Measurements from ENCODE around the gene ARL15.

The ARL15 gene

DNA sequence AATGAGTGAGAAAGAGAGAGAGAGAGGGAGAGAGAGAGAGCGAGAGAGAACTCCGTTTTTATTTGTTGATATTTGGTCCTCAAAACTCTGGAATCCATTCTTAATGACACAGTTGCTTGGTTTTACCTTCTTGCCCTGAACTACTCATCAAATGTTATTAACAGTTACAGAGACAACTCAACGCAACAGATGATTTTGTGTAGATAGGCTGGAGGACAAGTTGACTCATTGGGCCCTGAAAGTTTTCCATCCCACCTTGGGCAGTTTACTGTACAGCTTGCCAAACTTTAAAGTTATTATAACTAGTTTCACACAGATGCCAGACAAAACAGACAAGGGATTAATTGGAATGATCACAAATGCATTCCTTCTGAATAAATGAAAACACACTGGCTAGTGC lies 339.9 kb downstream of the ARL15 start:
- no peak for DNase-seq

DNA sequence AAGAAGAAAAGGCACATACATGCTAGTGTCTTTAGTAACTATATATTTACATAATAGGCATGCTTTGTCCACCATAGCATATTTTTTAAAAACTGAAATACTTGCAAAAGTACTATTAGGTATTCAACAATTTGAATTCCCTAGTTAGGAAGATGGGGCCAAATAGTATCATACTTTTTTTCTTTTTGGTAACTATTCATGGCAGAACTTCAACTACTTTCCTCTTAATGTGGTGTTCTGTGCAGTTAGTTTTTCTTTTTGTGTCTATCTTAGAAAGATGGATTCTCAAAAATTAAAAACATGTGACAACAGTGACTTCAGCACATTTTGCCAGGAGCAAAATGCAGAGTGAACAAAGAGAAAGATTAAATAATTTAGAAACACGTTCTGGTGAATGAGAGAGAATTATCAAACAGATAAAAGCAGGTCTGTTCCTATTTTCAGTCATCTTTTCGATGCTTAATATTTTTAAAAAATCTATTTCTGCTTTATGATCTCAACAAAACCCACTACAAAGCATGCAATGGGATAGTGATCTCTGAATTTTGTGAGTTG lies 341.1 kb downstream of the ARL15 start:
- no peak for DNase-seq

DNA sequence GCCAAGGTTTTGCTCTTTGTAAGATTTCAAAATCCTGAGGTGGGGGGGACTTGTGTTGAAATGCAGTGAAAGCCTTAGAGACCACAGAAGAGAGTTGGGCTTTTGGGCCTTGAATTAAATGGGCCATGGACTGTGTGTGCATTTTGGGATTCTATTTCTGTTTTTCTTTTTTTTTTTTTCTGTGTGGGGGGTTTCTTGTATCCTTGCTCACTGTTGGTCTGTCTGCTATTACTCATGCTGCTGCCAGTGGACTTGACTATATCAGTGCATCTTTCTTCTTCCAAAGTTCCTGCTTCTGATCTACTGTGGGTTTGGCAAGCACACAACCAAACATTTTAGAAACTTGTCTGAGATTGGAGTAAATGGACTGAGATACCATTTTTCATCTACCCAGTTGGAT lies 344.9 kb downstream of the ARL15 start:
- DNase-seq = no peak

DNA sequence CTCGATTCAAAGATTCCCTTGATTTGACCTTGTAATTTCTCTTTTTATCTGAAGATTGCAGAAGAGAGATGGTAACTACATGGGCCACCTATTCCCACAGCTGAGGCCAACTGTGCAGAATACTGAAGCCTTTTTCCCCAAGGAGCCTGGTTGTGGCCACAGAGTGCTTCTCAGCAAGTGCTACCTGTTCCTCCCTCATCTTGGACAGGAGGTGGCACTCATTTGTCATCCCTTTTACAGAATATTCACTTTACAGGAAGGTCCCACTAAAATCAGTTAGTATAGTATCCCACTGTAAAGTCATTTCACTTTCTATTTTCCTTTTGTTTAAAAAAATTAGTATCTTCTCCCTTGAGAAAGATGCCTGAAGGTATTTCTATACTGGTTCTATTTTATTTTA lies 346.4 kb downstream of the ARL15 start:
- no peak for DNase-seq

DNA sequence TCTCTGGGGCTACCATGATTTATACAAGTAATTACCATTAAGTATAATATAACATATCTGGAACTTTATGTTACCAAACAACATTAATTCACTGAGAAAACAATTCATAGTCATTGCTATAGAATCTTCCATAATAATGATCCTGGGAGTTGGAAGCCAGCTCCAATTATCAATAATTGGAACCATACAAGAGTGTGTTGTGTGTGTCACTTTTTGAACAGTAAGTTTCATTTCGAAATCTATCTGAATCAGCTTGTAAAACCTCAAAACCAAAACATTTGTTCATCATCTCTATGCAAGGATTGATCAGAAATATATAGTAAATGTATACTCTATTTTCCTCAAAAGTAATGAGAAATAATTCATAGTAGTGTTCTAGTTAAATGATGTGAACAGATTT lies 348.1 kb downstream of the ARL15 start:
- no peak for DNase-seq

DNA sequence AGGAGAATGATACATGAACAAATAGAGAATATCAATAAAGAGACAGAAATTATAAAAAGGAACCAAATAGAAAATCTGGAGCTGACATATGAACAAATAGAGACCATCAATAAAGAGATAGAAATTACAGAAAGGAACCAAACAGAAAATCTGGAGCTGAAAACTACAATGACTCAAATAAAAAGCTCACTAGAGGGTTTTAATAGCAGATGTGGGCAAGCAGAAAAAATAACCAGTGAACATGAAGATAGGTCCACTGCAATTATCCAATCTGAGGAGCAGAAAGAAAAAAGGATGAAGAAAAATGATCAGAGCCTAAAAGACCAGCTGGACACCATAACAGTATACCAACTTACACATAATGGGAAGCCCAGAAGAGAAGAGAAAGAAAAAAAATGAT lies 353.7 kb downstream of the ARL15 start:
- DNase-seq = no peak

DNA sequence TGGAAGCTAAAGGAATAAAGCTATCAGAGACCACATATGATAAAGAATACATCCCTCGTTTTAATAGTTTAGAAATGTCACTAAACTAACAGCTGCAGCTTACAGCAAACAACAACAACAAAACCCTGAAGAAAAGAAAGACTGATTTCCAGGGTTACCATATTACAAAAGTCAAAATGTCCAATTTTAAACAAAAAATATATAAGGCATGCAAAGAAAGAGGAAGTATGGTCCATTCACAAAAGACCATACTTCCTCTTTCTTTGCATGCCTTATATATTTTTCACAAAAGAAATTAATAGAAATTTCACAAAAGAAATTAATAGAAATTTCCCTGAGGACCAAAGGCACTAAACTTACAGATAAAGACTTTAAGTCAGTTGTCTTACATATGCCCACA lies 354.2 kb downstream of the ARL15 start:
- DNase-seq = no peak

DNA sequence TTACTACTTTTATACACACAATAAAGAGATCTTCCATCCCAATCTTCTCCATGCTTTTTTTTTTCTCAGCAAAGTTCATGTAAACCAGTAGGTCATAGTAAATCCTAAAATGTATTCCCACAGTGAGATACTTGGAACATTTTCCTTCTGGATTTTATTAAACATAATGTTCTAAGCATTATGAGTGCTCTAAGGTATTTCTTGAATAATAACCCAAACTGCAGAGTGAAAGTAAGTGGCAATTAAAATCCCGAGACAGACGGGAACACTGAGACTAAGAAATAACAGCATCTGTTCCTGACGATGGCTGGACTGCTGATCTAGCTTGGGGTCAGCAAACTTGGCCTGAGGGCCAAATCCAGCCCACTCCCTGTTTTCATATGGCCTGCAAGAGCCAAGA lies 359.8 kb downstream of the ARL15 start:
- DNase-seq = no peak

DNA sequence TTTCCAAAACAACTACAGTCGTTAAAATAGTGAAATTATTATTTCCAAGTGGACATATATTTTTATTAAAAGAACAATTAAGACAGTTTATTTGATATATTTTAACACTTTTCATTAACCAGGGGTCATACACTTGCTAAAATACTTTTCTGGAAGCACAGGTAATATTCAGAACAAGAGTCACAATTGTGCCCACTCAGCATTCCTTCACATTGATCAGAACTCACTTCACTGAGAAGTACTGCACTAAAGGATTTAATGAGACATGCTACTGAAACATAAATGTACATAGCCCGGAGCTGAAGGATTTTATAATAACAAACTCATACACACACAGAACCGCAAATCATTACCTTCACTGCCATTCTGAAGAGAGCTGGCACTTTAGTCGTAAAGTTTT lies 361.8 kb downstream of the ARL15 start:
- no peak for DNase-seq

DNA sequence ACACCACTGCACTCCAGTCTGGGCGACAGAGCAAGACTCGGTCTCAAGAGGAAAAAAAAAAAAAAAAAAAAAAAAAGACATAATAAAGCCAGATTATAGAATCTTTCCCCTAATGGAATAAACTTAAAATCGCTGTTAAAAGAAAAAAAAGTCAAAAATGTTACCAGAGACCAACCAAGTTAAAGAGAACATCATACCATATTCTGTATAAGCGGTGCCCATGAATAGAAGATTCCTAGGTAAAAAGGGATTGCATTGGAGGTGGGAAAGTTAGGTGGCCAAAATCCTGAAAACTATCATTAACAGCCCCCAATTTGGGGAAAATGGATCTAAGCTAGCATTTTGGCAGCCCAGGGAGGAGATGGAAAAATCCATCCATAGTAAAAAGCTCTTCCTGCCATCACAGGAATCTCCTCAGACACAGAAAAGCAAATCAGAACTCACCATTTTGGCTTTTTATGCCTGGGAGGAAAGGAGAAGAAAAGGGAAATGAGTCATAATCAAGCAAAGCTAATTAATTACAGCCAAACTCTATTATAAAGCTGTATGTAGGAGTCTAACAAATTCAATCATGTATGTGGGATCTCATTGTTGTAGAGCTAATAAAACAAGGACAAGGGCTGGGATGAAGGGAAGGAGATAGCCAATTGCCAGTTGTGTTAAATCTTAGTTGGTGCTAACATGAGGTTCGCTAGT lies 363.8 kb downstream of the ARL15 start:
- DNase-seq = no peak

DNA sequence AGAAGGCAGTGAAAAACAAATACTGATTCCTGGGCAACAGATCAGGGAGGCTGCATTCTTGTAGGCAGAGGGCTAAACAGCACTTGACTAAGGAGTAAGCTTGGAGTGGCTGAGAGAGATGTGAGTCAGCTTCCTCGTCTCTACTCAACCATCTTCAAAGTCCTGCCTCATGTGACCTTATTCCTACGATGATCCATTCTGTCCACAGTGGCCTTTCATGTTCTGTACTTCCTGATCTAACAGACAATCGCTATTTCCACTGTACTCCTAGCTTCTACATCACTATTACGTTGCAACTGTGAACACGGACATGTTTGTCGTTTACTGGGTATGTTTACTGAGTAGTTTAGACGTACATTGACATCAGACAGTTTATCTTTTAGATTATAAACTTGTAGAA lies 365.4 kb downstream of the ARL15 start:
- DNase-seq = no peak

DNA sequence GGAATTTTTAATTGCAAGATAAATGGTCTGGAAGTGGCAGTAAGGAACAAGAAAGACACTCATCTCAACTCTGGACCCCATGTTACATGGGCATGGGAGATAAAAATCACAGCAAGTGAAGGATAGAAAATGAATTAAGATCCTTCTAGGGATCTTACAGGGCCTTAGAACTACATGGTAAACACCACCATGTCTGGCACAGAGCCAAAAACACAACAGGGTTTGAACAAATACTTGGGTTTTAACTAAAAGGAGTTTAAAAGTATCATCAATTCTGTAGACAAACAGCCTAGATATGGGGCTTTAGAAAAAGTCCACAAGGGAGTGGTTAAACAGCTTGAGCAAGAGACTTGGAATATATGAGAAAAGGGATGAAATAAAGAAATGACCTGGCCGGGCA lies 366.4 kb downstream of the ARL15 start:
- DNase-seq = no peak

DNA sequence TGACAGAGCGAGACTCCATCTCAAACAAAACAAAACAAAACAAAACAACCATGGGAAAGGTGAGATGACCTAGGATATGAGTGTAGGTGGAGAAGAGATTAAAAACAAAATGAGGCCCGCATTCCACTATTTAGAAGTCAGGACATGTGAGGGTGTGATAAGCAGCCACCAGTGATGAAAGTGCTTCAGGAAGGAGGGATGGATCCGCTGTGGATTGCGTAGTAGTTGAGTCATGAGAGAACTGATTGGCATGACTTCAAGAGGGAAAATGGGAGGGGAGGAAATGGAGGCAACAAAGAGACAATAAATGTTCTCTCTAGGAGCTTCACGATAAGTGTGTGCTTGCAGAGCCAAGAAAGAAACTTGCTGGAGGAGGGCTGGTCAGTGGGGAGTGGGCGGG lies 367.6 kb downstream of the ARL15 start:
- DNase-seq = no peak

DNA sequence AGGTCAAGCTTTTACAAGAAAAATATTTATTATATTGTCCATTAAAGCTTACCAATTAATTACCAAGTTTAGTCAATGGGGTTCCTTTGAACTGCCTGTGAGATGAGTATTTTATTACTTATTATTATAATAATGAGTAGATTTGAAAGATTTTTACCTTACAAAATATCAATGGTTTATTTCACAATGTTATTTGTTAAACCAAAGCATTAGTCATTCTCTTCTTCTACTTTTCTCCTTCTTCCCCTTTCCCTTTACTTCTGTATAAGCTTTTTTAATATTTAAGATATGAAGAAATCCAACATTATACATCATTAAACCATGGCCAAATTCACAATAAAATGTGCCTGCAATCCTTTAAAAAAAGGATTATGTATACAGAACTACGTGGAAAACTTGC lies 369.5 kb downstream of the ARL15 start:
- no peak for DNase-seq

DNA sequence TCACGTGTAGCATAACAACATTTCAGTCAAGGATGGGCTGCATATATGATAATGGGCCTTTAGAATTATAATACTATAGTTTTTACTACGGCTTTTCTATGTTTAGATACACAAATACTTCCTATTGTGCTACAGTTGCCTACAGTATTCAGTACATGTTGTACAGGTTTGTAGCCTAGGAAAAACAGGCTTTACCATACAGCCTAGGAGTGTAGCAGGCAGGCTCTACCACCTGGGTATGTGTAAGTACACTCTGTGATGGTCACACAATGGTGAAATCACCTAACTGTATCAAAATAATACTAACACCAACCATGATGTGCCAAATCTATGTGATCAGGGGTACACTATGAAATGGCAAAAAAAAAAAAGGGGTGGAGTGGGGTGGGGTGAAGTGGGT lies 372.9 kb downstream of the ARL15 start:
- DNase-seq = no peak

DNA sequence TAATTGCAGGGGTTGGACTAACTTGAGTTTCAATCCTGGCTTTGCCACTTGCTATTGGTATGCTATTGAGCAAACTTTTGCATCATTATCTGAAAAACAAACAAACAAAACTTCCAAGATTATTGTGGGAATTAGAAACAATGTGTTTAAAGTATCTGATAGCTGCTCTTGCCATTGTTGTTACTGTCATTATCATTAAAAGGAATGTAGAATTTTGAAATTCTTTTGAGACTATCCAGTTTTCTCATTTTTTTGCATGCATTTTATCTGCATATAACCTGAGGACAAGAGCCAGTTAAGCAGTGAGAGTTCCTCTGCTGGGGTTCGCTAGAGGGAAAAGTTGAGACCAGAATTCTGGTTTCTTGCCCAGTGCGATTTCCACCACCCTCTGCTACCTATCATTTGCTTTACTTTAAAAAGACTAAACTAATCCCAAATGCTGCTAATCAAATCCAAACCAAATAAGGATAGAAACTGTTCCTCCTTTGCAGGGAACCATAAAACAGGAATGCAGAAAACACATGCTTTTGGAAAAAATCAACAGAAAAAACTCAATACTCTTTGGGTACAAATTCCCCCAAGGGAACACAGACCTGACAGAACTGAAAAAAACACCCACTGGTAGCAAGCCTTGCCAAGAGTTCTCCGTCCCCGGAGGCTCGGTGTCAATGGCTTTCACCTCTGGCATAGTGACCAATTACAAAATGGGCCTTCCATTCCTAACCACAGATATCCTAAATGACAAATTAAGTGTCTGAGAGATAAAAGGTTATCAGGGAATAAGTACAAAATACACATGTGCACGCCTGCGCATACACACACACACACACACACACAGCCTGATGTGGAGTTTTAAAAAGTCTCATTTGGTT lies 373.7 kb downstream of the ARL15 start:
- DNase-seq = no peak

DNA sequence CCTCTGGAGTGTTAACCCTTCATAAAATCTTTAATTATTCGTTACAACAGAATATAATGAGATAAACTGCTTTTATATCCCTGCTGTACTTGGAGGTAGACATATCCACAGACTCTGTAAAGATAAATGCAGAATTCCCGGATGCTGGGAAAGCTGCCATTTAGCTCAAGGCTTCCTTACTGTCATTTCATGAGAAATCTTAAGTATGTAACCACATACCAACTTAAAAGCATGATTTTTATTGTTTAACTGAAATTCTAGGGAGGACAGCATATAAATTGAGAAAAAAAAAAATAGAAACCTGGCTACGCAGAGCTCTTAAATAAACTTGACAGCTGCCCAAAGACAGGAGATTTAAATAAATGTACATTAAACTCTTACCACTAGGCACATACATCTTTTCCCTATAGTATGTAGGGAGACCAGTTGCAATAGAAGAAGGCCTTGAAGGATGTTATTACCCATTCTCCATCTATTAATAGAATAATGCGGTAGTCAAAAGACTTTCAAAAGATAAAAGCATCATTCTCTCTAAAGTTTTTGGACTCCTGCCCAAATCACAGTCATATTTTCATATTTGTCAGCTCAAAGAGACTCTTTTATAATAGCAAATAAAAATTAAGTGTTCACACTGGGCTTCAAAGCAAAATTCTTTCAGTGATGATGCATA lies 376.1 kb downstream of the ARL15 start:
- DNase-seq = no peak

DNA sequence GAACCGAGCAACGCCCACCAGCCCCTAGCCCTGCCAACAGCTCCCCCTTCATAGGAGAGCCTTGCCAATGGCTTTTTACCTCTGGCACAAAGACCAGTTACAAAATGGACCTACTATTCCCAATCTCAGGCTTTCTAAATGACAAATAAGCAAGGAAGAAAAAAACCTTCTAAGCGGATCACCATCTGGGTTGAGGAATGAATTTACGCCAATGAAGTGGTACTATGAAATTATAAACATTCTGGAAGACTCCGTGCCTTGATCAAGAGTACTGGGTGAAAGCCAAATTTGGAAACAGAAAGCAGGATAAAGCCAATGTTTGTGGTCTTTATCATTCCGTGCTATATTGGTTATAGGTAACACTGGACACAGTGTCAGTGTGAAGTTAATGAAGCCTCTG lies 378.0 kb downstream of the ARL15 start:
- no peak for DNase-seq

DNA sequence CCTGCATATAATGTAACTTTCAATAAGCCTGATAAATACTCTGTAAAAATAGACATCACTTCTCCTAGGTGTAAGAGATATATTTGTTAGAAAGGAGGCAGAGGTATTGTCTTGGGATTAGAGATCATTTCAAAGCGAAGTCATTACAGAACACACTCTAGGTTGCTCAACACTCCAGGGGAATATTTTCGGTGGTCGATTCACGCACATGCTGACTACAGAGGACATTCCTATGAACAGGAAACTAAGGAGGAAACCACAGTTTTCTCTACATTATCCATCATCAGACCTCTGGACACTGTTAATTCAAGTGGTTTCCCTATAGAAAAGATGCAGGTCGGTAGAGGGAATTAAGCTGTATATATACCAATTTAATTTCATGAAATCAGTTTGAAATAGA lies 379.9 kb downstream of the ARL15 start:
- DNase-seq = no peak

DNA sequence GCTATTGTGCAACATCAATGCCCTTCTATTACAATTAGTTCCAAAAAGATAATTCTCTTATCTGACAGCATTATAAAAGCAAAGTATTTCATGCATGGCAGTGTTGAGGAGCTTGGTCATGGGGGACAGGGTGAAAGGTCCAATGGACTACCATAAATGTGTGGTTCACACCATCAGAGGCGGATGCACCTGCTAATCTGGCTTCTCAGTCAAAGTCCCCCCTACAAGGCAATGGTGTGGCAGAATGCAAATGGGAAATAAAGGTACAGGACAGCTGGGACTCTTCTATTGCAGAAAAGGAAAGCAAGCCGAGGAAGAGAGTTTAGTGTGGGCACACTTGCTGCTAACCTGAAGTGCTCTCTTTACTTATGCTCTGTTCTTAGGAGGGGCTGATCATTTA lies 380.8 kb downstream of the ARL15 start:
- no peak for DNase-seq

DNA sequence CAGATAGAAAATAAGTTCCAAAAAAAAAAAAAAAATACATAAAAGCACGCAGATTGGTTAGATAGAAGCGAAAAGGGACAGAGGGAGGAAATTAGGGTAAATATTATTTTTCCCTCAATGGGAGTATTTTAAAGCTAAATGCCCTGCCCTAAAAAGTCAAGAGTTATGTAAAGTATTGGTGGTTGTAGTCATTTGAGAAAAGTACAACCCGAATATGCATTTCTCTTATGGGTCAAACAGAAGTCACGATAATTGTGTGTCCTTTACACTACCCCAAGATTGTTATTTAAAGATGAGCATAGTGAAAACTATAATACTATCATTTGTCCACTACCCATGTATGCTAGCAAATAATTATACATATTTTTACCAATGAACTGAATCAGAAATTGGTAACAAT lies 381.2 kb downstream of the ARL15 start:
- no peak for DNase-seq

DNA sequence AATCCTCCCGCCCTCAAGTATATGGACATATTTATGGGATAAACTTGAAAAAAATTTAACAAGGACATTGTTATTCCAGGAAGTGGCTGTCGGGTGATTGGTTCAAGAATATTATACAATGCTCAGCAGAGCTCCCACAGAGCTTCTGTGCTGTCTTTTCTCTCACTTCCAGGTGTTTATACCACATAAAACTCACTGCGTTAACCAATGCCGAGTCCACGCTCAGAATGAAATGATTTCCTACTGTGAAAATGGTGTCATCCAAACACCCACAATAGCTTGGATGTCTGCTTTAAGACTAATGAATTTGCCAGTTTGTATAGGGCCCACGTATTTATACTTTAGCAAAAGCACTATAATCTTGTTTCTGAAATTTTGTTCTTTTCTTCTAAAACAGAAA lies 381.7 kb downstream of the ARL15 start:
- DNase-seq = no peak

DNA sequence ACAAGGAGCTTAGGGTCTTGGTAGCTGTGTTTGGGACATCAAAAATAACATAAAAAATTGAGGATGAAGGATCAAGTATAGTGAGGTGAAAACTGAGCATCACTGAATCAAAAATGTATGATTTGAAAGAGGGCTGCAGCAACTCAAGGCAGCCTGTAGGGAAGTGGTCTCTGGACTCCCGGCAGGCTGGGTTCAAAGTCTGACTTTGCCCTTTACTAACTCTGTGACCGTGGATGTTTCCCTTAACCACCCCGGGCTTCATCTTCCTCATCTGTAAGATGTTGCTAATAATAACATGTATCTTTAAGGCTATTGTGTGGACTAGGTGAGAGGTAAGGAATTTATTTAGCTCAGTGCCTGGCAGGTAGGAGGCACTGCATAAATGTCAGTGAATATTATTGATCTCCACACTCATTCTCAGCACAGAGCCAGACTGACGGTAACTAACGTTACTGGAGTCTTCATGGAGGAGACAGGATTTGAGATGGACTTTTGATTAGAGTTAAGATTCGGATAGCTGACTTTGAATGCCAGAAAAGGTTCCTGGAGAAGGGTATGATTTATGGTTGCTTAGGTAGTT lies 382.6 kb downstream of the ARL15 start:
- DNase-seq = no peak

Measured in SHP77 (cell line).